ENCODE measurements around the gene ZNF200. TPM values are rescaled to one million over a fixed set of nuclear protein-coding genes. Genes with fewer than 3 reads are reported as not detected.
A peak's percentile ranks its signal among the peaks of the same experiment; 100 is the strongest.

Gene ZNF200
- total and polyA plus RNA-seq, 2 donors (not counting 3 experiments of a cell fraction or from before 2014, with no cell fraction given) = 2.8 to 10.0 TPM

DNA sequence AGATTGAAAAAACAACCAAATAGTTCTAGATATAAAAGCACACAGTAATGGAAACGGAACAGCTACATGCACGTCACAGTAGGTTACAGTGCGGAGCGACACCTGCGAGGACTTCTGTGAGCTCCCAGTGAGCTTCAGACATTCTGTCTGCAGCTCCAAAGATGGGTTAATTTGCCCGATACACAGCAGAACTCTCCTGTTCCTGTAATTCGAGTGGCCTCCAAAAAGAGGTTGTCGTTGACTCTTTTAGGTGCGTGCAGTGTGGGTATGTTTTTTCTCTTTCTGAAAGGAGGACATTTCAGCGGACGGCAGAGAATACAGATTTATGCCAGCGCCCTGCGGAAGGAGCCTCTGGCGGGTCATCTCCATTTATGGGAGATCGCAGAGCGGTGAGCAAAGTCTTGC is 44.0 kb downstream of the ZNF200 start:
- no peaks in the 10 kb centered on the region for H3K79me2 ChIP-seq (ENCODE audit: control insufficient read depth, insufficient read depth, low read length)
- peak overlapping the region in 2 of 3 experiments; percentile 41 to 45 for H3K4me3 ChIP-seq (replicated peaks in 1 of 3; ENCODE audit: insufficient read depth in 1 of 3, low read depth in 1 of 3, low read length in 3 of 3)
- peak; percentile 19 for DNase-seq (ENCODE audit: low read depth, low spot score)
- no peaks in the 10 kb centered on the region for H4K20me1 ChIP-seq (replicated peaks; ENCODE audit: control insufficient read depth, extremely low read depth, insufficient read depth, low read length)
- peaks cover 14% of the 10 kb centered on the region for H3K4me1 ChIP-seq (ENCODE audit: control insufficient read depth, extremely low read depth, insufficient read depth, low read length)
- CTCF ChIA-PET = interaction anchor here (1.0 to 1.1 kb wide), 3 partner anchors 11 to 32 kb away, joined by 3 to 6 read pairs (median 3); no protein-coding TSS in a partner anchor
- H3K9me1 ChIP-seq (replicated peaks; ENCODE audit: control insufficient read depth, extremely low read depth, insufficient read depth, low read length) = no peaks in the 10 kb centered on the region
- dilution Hi-C loops (cut with MboI; ENCODE audit: extremely low pct_ligation_motif_present, low sequenced_read_pairs) (no loop called here), intact Hi-C loops (cut with micrococcal nuclease) (loop anchor here (2.0 kb wide), 1 partner anchor 44 kb away; the partner anchor contains the start of gene ZNF200)
- H3K9ac ChIP-seq (replicated peaks; ENCODE audit: extremely low read depth, insufficient read depth, low read length) = no peak overlapping the region
- TF ChIP-seq JUN (IDR thresholded peaks at IDR 0.05; ENCODE audit: borderline replicate concordance, insufficient read depth, insufficient read length, low read depth) = no peak
- TF ChIP-seq, protein P1, sequence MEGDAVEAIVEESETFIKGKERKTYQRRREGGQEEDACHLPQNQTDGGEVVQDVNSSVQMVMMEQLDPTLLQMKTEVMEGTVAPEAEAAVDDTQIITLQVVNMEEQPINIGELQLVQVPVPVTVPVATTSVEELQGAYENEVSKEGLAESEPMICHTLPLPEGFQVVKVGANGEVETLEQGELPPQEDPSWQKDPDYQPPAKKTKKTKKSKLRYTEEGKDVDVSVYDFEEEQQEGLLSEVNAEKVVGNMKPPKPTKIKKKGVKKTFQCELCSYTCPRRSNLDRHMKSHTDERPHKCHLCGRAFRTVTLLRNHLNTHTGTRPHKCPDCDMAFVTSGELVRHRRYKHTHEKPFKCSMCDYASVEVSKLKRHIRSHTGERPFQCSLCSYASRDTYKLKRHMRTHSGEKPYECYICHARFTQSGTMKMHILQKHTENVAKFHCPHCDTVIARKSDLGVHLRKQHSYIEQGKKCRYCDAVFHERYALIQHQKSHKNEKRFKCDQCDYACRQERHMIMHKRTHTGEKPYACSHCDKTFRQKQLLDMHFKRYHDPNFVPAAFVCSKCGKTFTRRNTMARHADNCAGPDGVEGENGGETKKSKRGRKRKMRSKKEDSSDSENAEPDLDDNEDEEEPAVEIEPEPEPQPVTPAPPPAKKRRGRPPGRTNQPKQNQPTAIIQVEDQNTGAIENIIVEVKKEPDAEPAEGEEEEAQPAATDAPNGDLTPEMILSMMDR (IDR thresholded peaks at IDR 0.05; ENCODE audit: extremely low read depth in 1 of 2, insufficient read depth in 1 of 2, low read depth in 1 of 2, low read length in 2 of 2) = no peak
- no peak for TF ChIP-seq MYC (IDR thresholded peaks at IDR 0.05; ENCODE audit: low read depth, low read length)
- no peak for TF ChIP-seq POLR2A (IDR thresholded peaks at IDR 0.05; ENCODE audit: low read depth, low read length)
- no peak for TF ChIP-seq EZH2 (IDR thresholded peaks at IDR 0.05; ENCODE audit: borderline replicate concordance, low read depth, low read length, severe bottlenecking)
- TF ChIP-seq, protein P2, sequence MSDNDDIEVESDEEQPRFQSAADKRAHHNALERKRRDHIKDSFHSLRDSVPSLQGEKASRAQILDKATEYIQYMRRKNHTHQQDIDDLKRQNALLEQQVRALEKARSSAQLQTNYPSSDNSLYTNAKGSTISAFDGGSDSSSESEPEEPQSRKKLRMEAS (IDR thresholded peaks at IDR 0.05; ENCODE audit: insufficient read depth, insufficient read length) = no peak
- no peak for TF ChIP-seq POLR2AphosphoS5 (IDR thresholded peaks at IDR 0.05; ENCODE audit: insufficient read depth, low read depth, low read length)
- TF ChIP-seq FOS (IDR thresholded peaks at IDR 0.05; ENCODE audit: borderline replicate concordance, insufficient read depth, low read length) = no peak
- no peak for TF ChIP-seq GATA2 (IDR thresholded peaks at IDR 0.05; ENCODE audit: insufficient read depth, insufficient read length, low read depth, low read length)
- no TSS peak for BruUV-seq (replicated peaks)
- H3K27me3 ChIP-seq (ENCODE audit: control insufficient read depth in 2 of 2, insufficient read depth in 2 of 2, low read length in 2 of 2) = peaks cover 3 to 4% of the 10 kb centered on the region in 2 experiments
- FAIRE-seq = no peak
- H3K27ac ChIP-seq (ENCODE audit: insufficient read depth, low read depth, low read length) = no peak overlapping the region
- H2AFZ ChIP-seq (ENCODE audit: low read depth, low read length) = peak overlapping the region; percentile 74
- H3K36me3 ChIP-seq (ENCODE audit: control insufficient read depth in 2 of 2, extremely low read depth in 1 of 2, insufficient read depth in 2 of 2, low read length in 2 of 2) = no peaks in the 10 kb centered on the region
- no peaks in the 10 kb centered on the region for H3K9me3 ChIP-seq (replicated peaks; ENCODE audit: control insufficient read depth, insufficient read depth, low read length)
- POLR2A ChIA-PET = no interaction called here
- H3K4me2 ChIP-seq (ENCODE audit: insufficient read depth, low read length) = peak overlapping the region; percentile 26

Measured in endothelial cell of umbilical vein (primary cell).